Islet precursor cell (in vitro differentiated cells): ENCODE data around the gene NNT.
"Not testable (repeated sequence)": the region's sequence is repeated elsewhere in the genome, so short reads cannot be mapped to it uniquely, and the experiment has no call there.

Experiments used
- DNase-seq: peaks from one replicate; pipeline ENCODE4 v3.0.0-alpha.2; 2018

The NNT gene

GRCh38 chr5:43602461-43603343, at the start of gene NNT:
Gene NNT (plus strand): TSS chr5:43603180. CDS start chr5:43609196, 6,016 bp downstream.
- DNase-seq = peak; percentile 84

DNA sequence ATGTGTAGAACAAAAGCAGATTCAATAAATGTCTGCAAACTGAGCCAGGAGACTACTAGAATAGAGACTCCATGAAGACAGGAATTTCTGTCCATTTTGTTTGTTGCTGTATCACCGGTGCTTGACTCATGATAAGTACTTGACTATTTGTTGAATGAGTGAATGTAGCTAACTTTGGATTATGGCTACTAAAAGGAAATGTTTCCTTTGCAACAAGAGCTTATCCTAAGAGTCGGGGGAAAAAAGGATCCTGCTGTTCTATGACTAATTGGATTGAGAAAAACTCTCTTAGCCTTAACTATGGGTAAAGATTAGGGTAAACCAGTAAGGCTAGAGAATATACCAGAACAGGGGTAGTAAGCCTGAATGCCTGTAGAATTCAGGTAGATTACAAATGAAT, 49.6 kb upstream of the NNT start:
- DNase-seq = no peak

- no peak for DNase-seq
These were observed 48.5 kb upstream of the NNT start for GRCh38 chr5:43554497-43554896.

- DNase-seq = peak; percentile 79
These were observed 46.9 kb upstream of the NNT start for GRCh38 chr5:43555895-43556606.

DNA sequence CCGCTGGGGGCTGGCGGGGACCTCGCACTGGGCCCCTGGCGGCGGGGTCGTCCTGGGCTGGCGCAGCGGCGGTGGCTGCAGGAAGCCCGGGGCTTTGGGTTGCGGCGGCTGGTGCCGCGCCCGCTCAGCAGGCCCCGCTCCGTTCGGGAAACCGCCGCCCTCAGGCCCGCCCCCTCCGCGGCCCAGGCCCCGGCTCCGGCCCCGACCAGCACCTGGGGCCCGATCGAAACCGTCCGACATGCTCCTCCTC, 46.4 kb upstream of the NNT start:
- not testable (repeated sequence) for DNase-seq

GRCh38 chr5:43556857-43557542, 46.0 kb upstream of the NNT start, which contains the start of gene PAIP1:
Gene PAIP1 (minus strand): TSS chr5:43557077. CDS start chr5:43556846, 231 bp downstream.
- peak; percentile 93 for DNase-seq

DNA sequence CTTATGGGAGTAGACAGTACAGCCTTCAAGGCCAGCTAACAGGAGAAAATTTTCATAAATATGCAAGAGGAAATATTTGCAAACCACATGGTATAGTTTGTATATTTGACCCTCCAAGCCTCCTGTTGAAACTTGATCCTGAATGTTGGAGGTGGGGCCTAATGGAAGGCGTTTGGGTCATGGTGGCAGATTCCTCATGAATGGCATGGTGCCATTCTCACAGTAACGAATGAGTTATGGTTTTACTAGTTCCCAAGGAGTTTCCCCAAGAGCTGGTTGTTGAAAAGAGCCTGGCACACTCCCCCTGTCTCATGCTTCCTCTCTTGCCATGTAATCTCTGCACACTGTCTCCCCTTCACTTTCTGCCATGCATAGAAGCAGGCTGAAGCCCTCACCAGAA, 42.9 kb upstream of the NNT start:
- DNase-seq = no peak

DNA sequence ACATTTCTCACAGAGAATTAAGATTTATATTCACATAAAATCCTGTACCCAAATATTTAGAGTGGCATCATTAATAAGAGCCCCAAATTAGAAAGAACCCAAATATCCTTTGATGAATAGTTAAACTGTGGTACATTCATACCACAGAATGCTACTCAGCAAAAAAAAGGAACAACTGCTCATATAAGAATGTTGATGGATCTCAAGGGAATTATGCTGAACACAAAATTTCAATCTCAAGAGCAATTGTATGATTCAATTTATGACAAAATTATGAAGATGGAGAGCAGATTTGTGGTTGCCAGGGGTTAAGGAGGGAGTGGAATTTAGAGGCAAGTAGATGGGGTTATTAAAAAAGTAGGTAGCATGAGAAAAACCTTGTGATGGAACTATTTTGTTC, 41.6 kb upstream of the NNT start:
- DNase-seq = no peak

DNA sequence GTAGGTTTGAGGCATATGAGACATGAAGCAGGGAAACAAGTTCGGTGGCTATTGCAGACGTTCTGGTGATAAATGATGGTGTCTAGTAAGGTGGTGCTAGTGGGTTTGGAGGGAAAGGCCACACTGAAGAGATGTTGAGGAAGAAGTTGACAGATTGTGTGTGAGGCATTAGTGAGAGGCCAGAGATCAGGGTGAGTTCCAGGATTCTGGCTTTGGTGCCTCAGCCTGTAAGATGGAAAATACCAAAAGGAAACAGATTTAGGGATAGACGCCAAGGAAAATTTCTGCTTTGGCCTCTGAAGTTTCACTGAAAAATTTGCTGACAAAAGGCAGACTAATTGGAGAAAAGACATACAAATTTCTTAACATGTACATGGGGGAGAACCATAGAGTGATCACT, 39.7 kb upstream of the NNT start:
- no peak for DNase-seq

DNA sequence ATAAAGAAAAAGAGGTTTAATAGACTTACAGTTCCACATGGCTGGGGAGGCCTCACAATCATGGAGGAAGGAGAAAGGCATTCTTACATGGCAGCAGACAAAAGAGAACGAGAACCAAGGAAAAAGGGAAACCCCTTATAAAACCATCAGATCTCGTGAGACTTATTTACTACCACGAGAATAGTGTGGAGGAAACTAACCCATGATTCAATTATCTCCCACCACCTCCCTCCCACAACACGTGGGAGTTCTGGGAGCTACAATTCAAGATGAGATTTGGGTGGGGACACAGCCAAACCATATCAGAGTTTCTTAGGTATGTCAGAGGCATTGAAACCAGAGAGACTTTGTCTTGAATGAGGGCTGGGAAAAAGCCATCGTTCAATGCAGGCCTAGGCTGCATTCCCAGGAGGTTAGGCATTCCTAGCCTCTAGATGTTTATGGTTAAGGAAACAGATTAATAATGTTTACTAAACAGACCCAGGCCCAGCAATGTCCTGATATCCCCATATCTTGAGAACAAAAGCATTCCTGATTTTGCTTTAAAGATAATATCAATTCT, 38.6 kb upstream of the NNT start:
- no peak for DNase-seq

- DNase-seq = no peak
These were observed 37.9 kb upstream of the NNT start for GRCh38 chr5:43565043-43565442.

DNA sequence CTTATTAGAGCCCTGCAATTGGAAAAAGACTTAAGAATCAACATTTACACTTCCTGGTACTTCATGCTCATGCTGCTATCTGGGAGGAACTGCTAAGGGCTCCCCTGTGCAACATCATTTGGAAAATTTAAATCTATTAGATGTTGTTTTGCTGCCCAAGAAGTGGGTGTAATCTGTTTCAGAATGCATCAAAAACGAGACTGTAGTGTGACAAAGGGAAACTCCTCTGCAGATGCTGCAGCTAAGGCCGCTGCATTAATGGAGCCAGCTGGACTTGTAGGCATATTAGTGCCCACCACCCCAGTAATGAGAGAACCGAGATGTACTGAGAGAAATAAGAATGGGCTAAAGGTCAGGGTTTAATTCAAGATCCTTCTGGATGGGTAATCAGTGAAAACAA, 35.0 kb upstream of the NNT start:
- DNase-seq = no peak

DNA sequence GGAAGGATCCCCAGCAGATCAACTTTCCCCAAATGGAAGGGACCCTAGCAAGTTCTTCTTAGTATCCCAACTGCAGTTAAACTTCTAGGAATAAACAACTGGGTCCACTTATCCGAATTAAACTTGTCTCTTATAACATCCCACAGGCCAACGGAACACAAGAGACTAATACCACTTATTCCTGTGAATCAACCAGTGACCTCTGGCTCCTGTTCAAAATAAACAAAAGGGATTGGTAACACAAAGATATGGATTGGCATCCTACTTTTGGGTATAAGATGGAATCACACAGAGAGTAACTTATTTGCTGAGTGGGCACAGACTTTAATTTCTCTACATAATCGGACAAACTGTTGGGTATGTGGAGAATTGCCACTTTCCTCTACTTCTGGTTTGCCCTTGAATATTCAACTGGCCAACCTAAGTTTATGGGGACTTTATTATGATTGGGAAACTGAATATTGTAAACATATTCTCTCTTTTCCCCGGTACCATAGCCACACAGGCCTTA, 33.7 kb upstream of the NNT start:
- no peak for DNase-seq

GRCh38 chr5:43570450-43571158, 32.4 kb upstream of the NNT start:
- DNase-seq = no peak

DNA sequence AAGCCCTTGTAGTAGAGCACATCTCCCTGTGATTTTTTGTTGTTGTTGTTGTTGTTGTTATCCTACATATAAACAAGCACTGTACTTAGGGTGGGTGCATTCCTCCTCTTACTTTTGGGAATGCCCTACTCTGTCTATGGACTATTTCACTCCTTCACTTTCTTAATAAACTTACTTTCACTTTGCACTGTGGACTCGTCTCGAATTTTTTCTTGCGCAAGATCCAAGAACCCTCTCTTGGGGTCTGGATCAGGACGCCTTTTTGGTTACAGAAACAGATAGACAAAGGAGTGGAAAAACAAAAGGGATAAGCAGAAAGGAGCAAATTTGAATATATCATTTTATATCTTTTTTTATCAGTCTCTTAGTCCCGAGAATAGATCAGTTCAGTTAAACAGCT, 31.7 kb upstream of the NNT start:
- DNase-seq = no peak

- peak; percentile 55 for DNase-seq
These were observed 30.6 kb upstream of the NNT start for GRCh38 chr5:43572357-43572756.

DNA sequence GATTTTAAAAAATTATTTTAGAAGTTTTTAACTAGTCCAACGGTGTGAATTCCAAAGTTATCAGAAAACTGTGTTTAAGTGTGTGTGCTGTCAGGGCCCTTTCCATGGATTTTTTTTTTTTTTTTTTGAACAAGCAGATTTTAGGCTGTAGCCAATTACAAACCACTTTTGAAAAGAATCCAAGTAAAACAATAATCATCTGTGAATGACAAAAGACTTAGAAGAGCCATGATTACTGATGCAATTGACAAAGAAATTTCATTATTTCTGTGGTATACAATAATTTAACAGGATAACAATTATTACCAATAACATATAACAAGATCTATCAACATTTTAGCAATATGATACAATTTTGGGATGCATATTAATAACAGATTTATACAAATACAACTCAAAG, 29.9 kb upstream of the NNT start:
- no peak for DNase-seq

DNA sequence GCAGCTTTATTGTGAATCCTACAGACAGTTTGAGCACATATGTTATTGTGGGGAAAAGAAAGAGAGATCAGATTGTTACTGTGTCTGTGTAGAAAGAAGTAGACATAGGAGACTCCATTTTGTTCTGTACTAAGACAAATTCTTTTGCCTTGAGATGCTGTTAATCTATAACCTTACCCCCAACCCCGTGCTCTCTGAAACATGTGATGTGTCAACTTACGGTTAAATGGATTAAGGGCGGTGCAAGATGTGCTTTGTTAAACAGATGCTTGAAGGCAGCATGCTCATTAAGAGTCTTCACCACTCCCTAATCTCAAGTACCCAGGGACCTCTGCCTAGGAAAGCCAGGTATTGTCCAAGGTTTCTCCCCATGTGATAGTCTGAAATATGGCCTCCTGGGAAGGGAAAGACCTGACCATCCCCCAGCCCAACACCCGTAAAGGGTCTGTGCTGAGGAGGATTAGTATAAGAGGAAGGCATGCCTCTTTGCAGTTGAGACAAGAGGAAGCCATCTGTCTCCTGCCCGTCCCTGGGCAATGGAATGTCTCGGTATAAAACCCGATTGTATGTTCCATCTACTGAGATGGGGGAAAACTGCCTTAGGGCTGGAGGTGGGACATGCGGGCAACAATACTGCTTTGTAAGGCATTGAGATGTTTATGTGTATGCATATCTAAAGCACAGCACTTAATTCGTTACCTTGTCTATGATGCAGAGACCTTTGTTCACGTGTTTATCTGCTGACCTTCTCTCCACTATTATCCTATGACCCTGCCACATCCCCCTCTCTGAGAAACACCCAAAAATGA, 22.4 kb upstream of the NNT start:
- not testable (repeated sequence) for DNase-seq

- DNase-seq = no peak
These were observed 21.6 kb upstream of the NNT start for GRCh38 chr5:43581398-43581797.

DNA sequence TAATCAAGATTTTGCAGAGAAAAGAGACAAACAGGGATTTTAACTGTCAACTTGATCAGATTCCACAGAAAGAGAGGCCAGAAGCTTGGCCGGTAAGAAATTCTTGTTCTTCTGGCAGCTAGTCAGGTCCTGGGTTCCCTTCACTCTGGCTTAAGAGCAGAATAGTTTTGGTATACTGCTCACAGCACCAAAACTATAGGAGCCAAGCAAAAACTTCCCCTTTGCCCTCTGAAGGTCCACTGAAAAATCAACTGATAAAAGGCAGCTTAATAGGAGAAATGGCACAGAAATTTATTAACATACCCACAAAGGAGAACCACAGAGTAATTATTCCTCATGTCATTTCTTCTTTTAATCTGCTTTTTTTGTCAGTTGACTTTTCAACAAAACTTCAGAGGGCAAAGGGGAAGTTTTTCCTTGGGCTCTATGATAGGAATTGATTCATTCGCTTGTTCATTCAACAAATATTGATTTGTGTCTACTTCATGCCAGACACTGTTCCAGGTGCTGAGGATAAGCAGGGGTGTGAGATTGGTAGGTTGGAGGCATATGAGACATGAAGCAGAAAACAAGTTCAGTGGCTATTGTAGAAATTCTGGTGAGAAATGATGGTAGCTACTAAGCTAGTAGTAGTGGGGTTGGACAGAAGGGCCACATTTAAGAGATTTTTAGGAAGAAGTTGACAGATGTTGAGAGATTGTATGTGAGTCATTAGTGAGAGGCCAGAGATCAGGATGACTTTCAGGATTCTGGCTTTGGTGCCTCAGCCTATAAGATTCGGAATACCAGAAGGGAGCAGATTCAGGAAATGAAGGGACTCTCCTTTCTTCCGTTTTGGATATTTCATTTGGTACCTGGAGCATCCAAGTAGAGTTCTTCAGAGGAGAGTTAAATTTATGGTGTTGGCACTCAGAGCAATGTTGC, 20.6 kb upstream of the NNT start:
- DNase-seq = no peak

DNA sequence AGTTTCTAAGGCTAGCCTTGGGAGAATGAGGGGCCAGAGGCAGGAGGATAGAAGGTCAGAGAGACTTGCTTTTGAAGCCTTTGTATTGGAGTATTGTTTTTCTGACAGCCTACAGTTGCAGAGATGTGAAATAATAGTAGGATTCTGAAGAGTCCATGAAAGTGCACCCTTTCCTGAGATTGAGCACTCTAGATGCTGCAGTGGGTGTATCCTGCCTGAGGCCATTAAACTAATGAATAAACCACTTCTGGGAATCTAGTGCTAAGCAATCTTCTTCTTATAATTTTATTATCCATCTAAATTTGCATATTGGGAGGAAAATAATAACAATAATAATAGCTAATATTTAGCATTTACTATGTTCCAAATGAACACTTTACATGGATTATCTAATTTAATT, 19.3 kb upstream of the NNT start:
- no peak for DNase-seq
